ENCODE results near the gene PELI2.

- TF ChIP-seq, protein P1, sequence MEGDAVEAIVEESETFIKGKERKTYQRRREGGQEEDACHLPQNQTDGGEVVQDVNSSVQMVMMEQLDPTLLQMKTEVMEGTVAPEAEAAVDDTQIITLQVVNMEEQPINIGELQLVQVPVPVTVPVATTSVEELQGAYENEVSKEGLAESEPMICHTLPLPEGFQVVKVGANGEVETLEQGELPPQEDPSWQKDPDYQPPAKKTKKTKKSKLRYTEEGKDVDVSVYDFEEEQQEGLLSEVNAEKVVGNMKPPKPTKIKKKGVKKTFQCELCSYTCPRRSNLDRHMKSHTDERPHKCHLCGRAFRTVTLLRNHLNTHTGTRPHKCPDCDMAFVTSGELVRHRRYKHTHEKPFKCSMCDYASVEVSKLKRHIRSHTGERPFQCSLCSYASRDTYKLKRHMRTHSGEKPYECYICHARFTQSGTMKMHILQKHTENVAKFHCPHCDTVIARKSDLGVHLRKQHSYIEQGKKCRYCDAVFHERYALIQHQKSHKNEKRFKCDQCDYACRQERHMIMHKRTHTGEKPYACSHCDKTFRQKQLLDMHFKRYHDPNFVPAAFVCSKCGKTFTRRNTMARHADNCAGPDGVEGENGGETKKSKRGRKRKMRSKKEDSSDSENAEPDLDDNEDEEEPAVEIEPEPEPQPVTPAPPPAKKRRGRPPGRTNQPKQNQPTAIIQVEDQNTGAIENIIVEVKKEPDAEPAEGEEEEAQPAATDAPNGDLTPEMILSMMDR (conservative IDR thresholded peaks at IDR 0.05): no peak
- no peak for TF ChIP-seq EZH2 (IDR thresholded peaks at IDR 0.05; ENCODE audit: low read depth)
Observed at GRCh38 chr14:56310643-56311042, 192.4 kb downstream of the PELI2 start.

All from PC-9 (cell line).